Stomach (tissue), 4 donors: ENCODE measurements around the gene SIK3.

Experiments
- CTCF ChIP-seq, 7 experiments: fragments of 450-650 bp in 4 of 7; fragments of 200-600 bp in 3 of 7; sonication (generic) in 3 of 7; IDR thresholded peaks; one replicate each; pipeline ENCODE4 v1.5.1; 2016 to 2019; ENCODE audit warnings: antibody characterized with exemption in 7 of 7, control low read depth in 2 of 7, mild to moderate bottlenecking in 1 of 7
- EP300 ChIP-seq: sonication (generic); formaldehyde crosslinking; IDR thresholded peaks from one replicate; pipeline ENCODE4 v1.6.1; 2017; ENCODE audit warnings: antibody characterized with exemption
- POLR2A ChIP-seq, 4 donors: fragments of 450-650 bp; IDR thresholded peaks; one replicate each; pipeline ENCODE4 v1.6.1; 2016; ENCODE audit warnings: antibody characterized with exemption in 4 of 4, control low read depth in 2 of 4, mild to moderate bottlenecking in 1 of 4, moderate library complexity in 1 of 4
- POLR2AphosphoS5 ChIP-seq, 3 donors: sonication (generic); formaldehyde crosslinking; IDR thresholded peaks; one replicate each; pipeline ENCODE4 v1.6.1; 2016; ENCODE audit warnings: antibody characterized with exemption in 3 of 3

GRCh38 chr11:116962108-116962507 is 136.1 kb downstream of the SIK3 start:
- TF ChIP-seq CTCF (IDR thresholded peaks at IDR 0.05) (no peak), POLR2A (IDR thresholded peaks at IDR 0.05) (no peak), EP300 (no peak), POLR2AphosphoS5 (IDR thresholded peaks at IDR 0.05) (no peak)
